Uterus (tissue), 2 donors: ENCODE data around the gene TBXAS1.

Experiments
- POLR2A ChIP-seq, 2 donors: fragments of 450-650 bp; IDR thresholded peaks; one replicate each; pipeline ENCODE4 v1.6.1; 2016; ENCODE audit warnings: antibody characterized with exemption in 2 of 2, mild to moderate bottlenecking in 1 of 2, moderate library complexity in 1 of 2
- TF ChIP-seq, protein P1 (sequence below), 4 experiments: fragments of 200-600 bp in 2 of 4; fragments of 450-650 bp in 2 of 4; sonication (generic) in 2 of 4; IDR thresholded peaks; one replicate each; pipeline ENCODE4 v1.5.1; 2016 to 2019; ENCODE audit warnings: antibody characterized with exemption in 4 of 4, mild to moderate bottlenecking in 2 of 4, moderate library complexity in 1 of 4

DNA sequence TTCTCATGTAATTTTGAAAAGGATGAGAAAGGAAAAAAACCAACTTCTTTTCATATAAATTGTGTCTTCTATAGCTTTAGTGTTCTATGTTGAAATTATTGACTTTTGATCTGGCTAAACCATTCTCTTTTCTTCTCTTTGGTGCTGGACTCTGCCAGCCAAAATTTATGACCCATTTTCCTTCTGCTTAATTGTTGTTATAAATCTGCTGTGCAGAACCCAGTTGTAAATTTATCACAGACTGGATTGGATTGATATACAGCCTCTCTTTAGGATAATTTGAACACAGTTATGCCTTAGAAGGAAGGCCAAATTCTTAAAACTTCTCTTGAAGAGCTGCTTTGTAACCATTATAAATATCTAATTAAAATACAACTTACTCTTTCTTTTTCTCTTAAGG lies 139.9 kb downstream of the TBXAS1 start:
- TF ChIP-seq, protein P1, sequence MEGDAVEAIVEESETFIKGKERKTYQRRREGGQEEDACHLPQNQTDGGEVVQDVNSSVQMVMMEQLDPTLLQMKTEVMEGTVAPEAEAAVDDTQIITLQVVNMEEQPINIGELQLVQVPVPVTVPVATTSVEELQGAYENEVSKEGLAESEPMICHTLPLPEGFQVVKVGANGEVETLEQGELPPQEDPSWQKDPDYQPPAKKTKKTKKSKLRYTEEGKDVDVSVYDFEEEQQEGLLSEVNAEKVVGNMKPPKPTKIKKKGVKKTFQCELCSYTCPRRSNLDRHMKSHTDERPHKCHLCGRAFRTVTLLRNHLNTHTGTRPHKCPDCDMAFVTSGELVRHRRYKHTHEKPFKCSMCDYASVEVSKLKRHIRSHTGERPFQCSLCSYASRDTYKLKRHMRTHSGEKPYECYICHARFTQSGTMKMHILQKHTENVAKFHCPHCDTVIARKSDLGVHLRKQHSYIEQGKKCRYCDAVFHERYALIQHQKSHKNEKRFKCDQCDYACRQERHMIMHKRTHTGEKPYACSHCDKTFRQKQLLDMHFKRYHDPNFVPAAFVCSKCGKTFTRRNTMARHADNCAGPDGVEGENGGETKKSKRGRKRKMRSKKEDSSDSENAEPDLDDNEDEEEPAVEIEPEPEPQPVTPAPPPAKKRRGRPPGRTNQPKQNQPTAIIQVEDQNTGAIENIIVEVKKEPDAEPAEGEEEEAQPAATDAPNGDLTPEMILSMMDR (IDR thresholded peaks at IDR 0.05), result no peak
- TF ChIP-seq POLR2A (IDR thresholded peaks at IDR 0.05), result no peak
